GM18873 (cell line): ENCODE measurements around the gene PNMA8B.

ENCODE experiments used
- ATAC-seq: cut with Tn5 transposase; IDR thresholded peaks from one replicate; pipeline ENCODE4 v1.9.1; 2021; ENCODE audit warnings: mild to moderate bottlenecking, moderate library complexity, moderate number of reproducible peaks; ENCODE audit not compliant: unreplicated experiment, low FRiP score

PNMA8B gene

DNA sequence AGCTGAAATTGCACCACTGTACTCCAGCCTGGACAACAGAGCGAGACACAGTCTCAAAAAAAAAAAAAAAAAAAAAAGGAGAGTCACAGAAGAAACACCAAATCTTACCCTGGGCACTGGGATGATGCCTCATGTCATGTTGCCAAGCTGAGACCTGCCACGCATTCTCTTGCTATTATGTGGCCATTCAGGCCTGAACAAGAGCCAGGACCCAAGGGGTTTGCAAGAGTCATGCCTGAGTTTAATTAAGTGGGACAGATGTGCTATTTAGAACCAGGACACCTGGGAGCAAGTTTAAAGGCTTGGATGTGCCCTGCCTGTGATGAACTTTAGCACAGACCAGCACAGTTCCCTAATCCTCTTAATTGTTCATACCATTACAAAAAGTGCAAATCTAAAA lies 34.1 kb downstream of the PNMA8B start:
- no peak for ATAC-seq

DNA sequence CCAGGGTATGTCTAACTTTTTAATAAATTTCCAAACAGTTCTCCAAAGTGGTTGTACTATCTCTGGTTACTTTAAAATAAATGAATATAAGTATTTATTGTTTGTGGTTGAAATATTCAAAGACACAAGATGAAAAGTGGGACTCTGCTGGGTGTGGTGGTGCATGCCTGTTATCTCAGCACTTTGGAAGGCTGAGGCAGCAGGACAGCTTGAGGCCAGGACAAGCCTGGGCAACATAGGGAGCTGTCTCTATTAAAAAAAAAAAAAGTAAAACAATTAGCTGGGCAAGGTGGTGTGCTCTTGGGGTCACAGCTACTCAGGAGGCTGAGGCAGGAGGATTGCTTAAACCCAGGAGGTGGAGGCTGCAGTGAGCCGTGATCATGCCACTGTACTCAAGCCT lies 34.7 kb downstream of the PNMA8B start:
- ATAC-seq = no peak

- ATAC-seq = no peak
Measured at GRCh38 chr19:46460055-46460454, 35.6 kb downstream of the PNMA8B start.

DNA sequence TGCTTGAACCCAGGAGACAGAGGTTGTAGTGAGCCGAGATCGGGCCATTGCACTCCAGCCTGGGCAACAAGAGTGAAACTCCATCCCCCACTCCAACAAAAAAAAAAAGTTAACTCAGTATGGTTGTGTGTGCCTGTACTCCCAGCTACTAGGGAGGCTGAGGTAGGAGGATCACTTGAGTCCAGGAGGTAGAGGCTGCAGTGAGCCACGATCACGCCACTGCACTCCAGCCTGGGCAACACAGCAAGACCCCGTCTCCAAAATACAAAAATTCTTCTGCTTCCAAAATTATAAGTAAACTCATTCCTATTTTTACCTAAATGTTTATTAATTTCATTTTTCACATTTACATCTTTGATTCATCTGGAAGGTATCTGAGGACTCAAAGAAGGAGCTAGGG lies 38.7 kb downstream of the PNMA8B start:
- no peak for ATAC-seq

DNA sequence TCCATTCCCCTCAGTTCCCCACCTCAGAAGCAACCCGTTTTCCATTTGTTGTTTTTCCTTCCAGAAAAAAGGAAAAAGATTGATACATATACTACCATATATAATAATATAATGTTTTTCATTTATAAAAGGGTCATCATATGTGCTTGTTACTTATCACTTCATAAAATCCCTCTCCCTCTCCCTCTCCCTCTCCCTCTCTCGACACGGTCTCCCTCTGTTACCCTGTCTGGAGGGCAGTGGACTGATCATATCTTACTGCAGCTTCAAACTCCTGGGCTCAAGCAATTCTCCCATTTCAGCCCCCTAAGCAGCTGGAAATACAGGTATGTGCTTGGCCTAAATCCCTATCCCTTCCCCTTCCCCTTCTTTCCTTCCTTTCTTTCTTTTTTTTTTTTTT lies 41.4 kb downstream of the PNMA8B start:
- no peak for ATAC-seq

DNA sequence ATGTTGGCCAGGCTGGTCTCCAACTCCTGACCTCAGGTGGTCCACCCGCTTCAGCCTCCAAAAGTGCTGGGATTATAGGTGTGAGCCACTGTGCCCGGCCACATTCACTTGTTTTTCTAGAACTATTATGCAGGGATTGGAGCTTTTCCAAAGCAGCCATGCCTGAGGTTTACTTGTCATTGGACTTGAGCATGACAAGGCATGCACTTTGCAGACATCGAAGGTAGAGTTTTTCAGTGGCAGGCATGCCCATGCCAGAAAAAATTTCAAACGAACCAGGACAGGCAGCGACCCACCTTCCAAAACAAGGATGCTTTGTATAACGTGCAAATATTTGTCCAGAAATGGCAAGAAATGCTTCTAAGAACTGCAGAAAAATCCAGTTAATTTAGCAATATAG lies 42.0 kb downstream of the PNMA8B start:
- ATAC-seq = no peak

GRCh38 chr19:46452186-46452585 lies 43.5 kb downstream of the PNMA8B start:
- ATAC-seq = no peak

DNA sequence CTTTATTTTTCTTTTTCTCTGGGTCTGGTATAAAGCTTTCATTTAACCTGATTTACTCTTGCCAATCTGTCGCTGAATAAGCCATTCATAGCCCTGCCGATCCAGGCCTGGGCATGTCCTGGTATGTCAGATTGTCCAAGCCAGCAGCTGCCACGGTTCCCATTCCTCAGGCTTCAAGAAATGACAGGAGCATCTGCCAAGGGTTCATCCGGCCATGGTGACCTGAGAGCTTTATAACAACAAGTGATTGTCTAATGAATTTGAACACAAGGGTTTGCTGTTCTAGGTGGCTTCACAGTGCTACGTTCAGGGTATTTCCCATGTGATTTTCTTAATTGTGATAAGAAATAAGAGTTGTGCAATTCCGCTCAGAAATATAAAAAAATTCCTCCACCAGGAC lies 44.3 kb downstream of the PNMA8B start:
- no peak for ATAC-seq

DNA sequence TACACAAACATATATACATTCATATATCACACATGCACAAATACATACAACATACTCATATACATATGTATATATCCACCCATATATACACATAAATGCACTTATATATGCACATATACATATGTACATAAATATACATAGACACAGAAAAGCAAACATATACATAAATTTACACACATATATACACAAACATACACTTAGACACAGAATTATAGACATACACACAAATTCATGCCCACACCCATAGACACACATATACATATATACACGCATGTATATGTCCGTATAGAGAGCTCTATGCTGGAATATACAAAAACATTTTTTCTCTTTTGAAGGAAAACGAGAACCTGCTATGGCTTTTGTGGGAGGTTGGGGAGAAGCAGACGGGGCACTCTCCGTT lies 44.9 kb downstream of the PNMA8B start:
- no peak for ATAC-seq

DNA sequence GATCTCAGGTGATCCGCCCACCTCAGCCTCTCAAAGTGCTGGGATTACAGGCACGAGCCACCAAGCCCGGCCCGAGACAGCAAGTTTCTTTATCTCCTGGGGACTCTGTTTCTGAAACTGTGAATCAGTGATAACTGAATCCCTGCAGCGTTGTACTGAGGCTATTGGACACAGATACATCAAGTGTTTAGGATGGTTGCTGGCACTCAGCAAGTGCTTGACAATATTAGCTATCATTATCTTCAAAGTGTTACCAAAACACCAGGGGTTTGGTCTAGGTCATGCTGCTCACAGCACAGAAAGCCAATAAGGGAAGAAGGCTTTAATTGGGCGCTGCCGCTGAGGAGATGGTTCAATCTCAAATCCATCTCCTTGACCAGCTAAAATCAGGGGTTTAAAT lies 46.4 kb downstream of the PNMA8B start:
- no peak for ATAC-seq

DNA sequence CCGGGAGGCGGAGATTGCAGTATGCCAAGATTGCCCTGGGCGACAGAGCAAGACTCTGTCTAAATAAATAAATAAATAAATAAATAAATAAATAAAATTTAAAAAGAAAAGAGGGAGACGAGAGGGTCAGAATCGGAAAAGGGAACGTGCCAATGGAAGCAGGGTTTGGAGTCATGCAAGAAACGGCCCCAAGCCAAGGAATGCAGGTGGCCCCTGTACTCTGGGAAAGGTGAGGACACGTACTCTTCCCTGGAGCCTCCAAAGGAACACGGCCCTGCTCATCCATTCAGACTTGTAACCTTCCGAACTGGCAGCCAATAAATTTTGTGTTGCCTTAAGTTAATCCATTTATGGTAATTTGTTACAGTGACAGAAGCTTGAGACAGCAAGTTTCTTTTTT lies 47.1 kb downstream of the PNMA8B start:
- ATAC-seq = no peak

DNA sequence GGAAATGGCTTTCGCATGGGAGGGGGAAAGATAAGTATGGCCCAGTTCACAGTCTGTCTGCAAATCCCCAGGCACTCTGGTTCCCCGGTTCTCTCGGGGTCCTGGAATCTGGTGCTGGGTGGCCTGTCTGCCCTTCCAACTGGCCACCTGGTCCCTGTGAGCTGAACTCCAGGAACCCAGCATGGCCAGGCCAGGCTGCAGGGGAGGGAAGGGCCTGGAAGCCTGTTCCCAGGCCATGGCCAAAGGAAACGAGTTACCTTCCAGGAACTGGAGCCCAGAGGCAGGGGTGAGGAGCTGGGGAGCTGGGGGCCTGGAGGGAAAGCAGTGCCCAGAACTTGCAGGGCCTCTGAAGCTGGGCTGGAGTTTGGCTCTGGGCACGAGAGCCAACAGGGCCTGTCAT lies 47.8 kb downstream of the PNMA8B start:
- ATAC-seq = no peak

DNA sequence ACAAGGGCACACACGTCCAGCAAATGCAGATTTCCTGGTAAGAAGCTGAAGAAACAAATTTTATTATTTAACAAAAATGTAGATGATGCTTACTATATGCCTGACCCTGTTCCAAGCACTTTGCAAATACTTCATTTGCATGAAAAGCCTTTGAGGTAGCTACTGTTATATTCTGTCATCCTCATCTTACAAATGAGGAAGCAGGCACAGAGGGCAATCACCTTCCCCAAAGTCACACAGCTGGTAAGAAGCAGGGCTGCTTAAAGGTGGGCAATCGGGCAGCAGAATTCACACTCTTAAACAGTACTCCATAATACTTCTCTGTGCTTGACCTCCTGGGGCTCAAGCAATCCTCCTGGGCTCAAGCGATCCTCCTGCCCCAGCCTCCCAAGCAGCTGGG lies 48.7 kb downstream of the PNMA8B start:
- no peak for ATAC-seq

- no peak for ATAC-seq
Measured at GRCh38 chr19:46446021-46446420, 49.6 kb downstream of the PNMA8B start.

DNA sequence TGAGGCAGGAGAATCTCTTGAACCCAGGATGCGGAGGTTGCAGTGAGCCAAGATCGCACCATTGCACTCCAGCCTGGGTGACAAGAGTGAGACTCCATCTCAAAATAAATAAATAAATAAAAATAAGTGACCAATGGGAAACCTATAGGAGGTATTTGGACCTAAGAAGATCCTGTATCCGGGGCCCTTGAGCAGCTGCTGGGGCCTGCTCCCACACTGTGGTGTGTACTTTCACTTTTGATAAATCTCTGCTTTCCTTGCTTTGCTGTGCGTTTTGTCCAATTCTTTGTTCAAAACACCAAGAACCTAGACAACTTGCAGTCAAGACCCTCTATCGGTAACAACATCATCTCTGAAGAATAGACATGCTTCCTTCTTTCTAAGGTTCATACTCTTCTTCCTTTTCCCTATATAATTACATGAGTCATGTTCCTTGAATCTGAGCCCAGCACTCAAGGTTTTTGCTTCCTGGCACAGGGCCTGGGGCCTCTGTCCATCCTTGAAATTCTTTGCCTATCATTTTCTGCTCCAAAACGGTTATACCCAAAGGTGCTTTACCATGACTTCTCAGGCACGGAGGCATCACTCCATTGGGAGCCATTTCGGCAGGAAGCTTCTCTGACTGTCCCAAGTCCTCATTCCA lies 52.7 kb downstream of the PNMA8B start:
- ATAC-seq = no peak

- no peak for ATAC-seq
Measured at GRCh38 chr19:46441866-46442265, 53.8 kb downstream of the PNMA8B start.
